ENCODE data around the gene METTL4.

METTL4 gene

GRCh38 chr18:2571200-2572170 lies at the start of gene METTL4, which contains the start of gene NDC80:
Gene METTL4 (minus strand): TSS chr18:2571505. CDS start chr18:2567216, 4,289 bp downstream.
Gene NDC80 (plus strand): TSS chr18:2571557. CDS start chr18:2572986, 1,429 bp downstream.
- DNase-seq (ENCODE audit: low spot score) = peak; percentile 96

GRCh38 chr18:2618009-2618408 lies 46.7 kb upstream of the METTL4 start:
- DNase-seq (ENCODE audit: low spot score) = no peak

DNA sequence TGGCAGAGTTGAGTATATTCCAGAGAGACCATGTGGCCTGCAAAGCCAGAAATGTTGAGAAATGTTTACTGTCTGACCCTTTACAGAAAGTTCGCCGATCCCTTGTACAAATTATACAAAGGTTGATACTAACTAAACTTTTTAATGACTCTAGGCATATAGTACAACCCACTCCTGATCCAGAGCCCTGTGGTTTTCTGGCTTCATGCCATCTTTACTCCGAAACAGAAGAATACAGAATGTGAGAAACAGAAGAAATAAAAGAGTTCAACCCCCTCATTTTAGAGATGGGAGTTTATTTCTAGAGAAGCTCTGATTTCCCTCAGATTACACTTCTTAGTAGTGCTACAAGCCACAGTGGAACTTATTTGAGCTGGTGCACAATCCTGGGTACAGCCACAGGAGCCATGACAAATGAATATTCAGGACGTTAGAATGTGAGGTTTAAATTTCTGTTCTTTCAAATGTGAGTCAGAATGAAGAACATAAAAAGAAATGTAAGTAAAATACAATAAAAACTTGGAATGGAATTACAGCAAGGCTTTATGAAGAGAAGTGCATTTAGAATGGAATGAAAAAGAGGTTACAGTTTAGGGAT lies 46.2 kb upstream of the METTL4 start:
- DNase-seq (ENCODE audit: low spot score) = no peak

DNA sequence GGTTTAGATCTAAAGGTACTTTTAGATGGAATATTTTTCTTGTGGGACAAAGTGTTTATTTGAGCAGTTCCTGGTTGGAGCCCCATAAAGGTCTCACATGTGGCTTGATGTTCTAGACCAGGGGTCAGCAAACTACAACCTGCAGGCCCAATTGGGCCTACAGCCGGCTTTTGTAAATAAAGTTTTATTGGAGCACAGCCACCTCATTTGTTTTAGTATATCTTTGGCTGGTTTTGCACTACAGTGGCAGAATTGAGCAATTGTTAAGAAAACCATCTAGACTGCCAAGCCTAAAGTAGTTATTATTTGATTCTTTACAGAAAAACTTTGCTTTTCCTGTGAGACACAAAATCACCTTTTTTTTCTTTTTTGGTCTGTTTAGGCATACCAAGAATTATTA lies 41.7 kb upstream of the METTL4 start:
- DNase-seq (ENCODE audit: low spot score) = no peak

GRCh38 chr18:2610549-2610948 lies 39.2 kb upstream of the METTL4 start:
- no peak for DNase-seq (ENCODE audit: low spot score)

- DNase-seq (ENCODE audit: low spot score) = no peak
Observed at GRCh38 chr18:2609604-2610003, 38.3 kb upstream of the METTL4 start.

DNA sequence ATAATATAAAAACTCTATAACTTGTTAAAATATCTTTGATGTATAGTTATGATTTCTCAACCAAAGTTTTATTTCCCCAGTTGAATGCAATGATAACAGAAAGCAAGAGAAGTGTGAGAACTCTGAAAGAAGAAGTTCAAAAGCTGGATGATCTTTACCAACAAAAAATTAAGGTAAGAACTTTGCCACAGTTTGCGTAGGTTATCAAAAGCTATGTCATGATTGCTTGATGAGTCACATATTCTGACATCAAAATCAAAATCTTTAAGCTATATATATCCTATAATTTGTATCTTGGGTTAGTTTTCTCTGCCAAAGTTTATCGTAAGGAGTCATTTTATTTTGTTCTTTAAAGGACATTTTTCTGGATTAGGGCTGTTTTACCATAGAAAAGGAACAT lies 35.0 kb upstream of the METTL4 start:
- DNase-seq (ENCODE audit: low spot score) = no peak

GRCh38 chr18:2602844-2603243 lies 31.5 kb upstream of the METTL4 start:
- DNase-seq (ENCODE audit: low spot score) = no peak

- no peak for DNase-seq (ENCODE audit: low spot score)
Observed at GRCh38 chr18:2597639-2598038, 26.3 kb upstream of the METTL4 start.

DNA sequence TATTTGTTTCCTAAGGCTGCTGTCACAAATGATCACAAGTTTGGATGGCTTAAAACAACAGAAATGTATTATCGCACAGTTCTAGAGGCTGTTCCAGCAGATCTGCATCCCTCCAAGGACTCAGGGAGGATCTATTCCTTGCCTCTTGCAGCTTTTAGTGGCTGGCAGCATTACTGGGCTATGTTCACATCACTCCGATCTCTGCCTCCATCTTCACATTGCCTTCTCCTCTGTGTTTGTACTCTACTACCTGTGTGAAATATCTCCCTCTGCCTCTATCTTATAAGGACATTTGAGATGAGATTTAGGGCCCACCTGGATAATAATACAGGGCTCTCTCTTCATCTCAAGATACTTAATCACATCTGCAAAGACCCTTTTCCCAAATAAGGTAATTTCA lies 19.0 kb upstream of the METTL4 start:
- no peak for DNase-seq (ENCODE audit: low spot score)

DNA sequence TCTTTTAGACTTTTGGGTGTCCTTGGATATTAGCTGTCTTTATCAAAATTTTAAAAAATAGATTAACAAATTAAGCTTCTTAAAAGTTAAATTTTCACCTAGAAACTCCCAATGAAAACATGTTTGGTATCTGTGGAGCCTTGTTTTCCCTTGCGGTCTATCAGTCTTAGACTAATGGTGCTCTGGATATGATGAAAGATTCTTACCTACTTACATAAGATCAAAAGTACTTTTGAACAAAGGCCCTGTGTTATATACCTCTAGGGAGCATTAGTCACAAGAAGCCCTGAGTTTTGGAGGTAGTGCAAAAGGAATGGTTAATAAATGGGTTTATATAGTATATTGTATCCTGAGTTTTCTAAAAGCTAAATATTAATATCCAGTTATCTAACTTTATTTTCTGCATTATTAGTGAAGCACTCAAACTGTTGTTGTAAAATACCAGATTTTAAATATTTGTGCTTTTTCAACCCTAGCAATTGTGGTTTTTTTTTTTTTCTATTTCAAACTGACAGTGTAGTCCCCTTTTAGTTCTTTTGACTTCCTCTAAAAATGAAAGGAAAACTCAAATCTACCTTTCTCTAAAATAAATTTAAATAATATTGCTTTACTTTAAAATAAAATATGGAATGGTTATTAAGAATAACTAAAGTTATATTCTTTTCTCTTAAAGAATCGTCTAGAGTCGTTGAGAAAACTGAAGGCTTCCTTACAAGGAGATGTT lies 18.2 kb upstream of the METTL4 start:
- no peak for DNase-seq (ENCODE audit: low spot score)

- DNase-seq (ENCODE audit: low spot score) = no peak
Observed at GRCh38 chr18:2588666-2589344, 17.5 kb upstream of the METTL4 start.

GRCh38 chr18:2587788-2588187 lies 16.5 kb upstream of the METTL4 start:
- no peak for DNase-seq (ENCODE audit: low spot score)

DNA sequence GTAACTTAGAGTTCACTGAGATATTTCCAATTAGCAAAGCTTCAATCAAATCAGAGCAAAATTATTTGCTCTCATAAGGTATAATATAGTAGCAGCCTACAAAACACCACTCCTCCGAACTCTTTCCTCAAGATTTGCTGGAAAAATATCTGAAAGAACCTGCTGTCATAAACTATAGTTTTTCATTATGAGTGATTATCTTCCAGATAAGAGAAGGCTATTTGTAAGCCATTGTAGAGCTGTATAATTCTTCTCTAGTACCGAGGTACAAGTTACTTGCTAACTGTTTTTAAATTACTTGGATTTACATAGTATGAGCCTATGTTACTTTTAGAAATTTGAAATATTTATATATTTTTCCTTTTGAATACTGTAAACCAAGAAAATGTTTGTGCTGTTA lies 2.1 kb upstream of the METTL4 start:
- no peak for DNase-seq (ENCODE audit: low spot score)

DNA sequence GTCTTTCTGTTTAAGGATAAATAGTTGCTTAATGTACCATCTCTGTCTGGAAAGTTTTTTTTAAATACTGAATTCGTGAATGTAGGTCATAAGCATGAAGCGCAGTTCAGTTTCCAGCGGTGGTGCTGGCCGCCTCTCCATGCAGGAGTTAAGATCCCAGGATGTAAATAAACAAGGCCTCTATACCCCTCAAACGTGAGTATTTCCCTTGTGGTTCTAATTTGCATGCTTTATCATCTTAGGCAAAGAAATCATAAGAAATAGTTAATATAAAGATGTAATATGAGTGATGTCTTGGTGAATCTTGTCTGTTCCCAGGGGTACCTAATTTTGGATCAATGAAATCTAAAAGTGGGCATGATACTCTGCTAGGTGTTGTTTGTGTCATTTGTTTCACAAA lies 1.6 kb upstream of the METTL4 start:
- DNase-seq (ENCODE audit: low spot score) = no peak

GRCh38 chr18:2572171-2572569 lies 865 bp upstream of the METTL4 start:
- DNase-seq (ENCODE audit: low spot score) = peak; percentile 48

- no peak for DNase-seq (ENCODE audit: low spot score)
Observed at GRCh38 chr18:2570772-2571199, 519 bp downstream of the METTL4 start.

GRCh38 chr18:2569338-2570207 lies 1.7 kb downstream of the METTL4 start:
- no peak for DNase-seq (ENCODE audit: low spot score)

GRCh38 chr18:2568605-2569004 lies 2.7 kb downstream of the METTL4 start:
- no peak for DNase-seq (ENCODE audit: low spot score)

- DNase-seq (ENCODE audit: low spot score) = no peak
Observed at GRCh38 chr18:2568129-2568528, 3.2 kb downstream of the METTL4 start.

DNA sequence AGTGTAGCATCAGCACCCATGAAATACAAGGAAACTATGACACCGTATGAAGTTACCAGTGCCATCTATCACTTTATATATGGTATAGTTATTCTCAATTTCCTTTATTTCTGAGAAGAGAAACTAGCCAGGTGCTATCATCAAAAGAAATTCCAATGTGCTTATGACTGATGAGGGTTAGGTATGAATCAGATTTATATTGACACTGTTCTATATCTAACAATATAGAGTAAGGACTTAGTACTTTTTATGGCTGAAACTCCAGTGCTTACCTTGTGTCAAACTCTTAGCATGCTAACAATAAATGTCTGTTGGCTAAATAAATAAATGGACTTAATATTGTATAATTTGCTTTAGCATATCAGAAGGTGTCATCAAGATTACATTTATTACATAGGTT lies 6.9 kb downstream of the METTL4 start:
- DNase-seq (ENCODE audit: low spot score) = no peak
